Measurements from ENCODE around the gene LGALS3BP. TPM values are rescaled to one million over a fixed set of nuclear protein-coding genes. Genes with fewer than 3 reads are reported as not detected.

The LGALS3BP gene
- total and polyA plus RNA-seq, 2 experiments from 2014 or later, result 15.1 to 36.5 TPM

- TF ChIP-seq, protein P1, sequence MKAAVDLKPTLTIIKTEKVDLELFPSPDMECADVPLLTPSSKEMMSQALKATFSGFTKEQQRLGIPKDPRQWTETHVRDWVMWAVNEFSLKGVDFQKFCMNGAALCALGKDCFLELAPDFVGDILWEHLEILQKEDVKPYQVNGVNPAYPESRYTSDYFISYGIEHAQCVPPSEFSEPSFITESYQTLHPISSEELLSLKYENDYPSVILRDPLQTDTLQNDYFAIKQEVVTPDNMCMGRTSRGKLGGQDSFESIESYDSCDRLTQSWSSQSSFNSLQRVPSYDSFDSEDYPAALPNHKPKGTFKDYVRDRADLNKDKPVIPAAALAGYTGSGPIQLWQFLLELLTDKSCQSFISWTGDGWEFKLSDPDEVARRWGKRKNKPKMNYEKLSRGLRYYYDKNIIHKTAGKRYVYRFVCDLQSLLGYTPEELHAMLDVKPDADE (IDR thresholded peaks at IDR 0.05), result no peak
- TF ChIP-seq CTCF (conservative IDR thresholded peaks at IDR 0.05; ENCODE audit: low read depth in 2 of 2) (no peak), JUNB (IDR thresholded peaks at IDR 0.05; ENCODE audit: unreplicated experiment) (no peak)
- TF ChIP-seq, protein P2, sequence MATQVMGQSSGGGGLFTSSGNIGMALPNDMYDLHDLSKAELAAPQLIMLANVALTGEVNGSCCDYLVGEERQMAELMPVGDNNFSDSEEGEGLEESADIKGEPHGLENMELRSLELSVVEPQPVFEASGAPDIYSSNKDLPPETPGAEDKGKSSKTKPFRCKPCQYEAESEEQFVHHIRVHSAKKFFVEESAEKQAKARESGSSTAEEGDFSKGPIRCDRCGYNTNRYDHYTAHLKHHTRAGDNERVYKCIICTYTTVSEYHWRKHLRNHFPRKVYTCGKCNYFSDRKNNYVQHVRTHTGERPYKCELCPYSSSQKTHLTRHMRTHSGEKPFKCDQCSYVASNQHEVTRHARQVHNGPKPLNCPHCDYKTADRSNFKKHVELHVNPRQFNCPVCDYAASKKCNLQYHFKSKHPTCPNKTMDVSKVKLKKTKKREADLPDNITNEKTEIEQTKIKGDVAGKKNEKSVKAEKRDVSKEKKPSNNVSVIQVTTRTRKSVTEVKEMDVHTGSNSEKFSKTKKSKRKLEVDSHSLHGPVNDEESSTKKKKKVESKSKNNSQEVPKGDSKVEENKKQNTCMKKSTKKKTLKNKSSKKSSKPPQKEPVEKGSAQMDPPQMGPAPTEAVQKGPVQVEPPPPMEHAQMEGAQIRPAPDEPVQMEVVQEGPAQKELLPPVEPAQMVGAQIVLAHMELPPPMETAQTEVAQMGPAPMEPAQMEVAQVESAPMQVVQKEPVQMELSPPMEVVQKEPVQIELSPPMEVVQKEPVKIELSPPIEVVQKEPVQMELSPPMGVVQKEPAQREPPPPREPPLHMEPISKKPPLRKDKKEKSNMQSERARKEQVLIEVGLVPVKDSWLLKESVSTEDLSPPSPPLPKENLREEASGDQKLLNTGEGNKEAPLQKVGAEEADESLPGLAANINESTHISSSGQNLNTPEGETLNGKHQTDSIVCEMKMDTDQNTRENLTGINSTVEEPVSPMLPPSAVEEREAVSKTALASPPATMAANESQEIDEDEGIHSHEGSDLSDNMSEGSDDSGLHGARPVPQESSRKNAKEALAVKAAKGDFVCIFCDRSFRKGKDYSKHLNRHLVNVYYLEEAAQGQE (IDR thresholded peaks at IDR 0.05; ENCODE audit: unreplicated experiment), result no peak
These were observed 30.6 kb upstream of the LGALS3BP start (continued) for GRCh38 chr17:79010304-79010646.

GRCh38 chr17:79009397-79010303 lies 29.9 kb upstream of the LGALS3BP start, which contains the start of gene CANT1:
Gene CANT1, minus strand, starts transcription at chr17:79009764. Its CDS starts 12,142 bp downstream, at chr17:78997622.
- peaks cover 13% of the 10 kb centered on the region for H3K79me2 ChIP-seq (replicated peaks; ENCODE audit: insufficient read depth)

More at GRCh38 chr17:79009397-79010303, 29.9 kb upstream of the LGALS3BP start, which contains the start of gene CANT1:
- Histone ChIP-seq H3K4me2 (peak within 1 kb of the TSS; percentile 85), H3K36me3 (ENCODE audit: insufficient read depth) (no peaks in the 10 kb centered on the region), H2AFZ (peak within 1 kb of the TSS; percentile 92; the same call in 1 of the 2 replicates), H3K4me3 (peak within 1 kb of the TSS; percentile 82), H3K4me1 (ENCODE audit: insufficient read depth) (peaks cover 5% of the 10 kb centered on the region; the same call in 1 of the 2 replicates), H3K27ac (ENCODE audit: low read depth) (peak within 1 kb of the TSS; percentile 50; the same call in 1 of the 2 replicates), H3K9me2 (ENCODE audit: insufficient read depth) (no peaks in the 10 kb centered on the region; the same call in 1 of the 2 replicates), H4K20me1 (replicated peaks; ENCODE audit: insufficient read depth) (peaks cover 32% of the 10 kb centered on the region), H3K27me3 (ENCODE audit: insufficient read depth) (peaks cover 46% of the 10 kb centered on the region), H3F3A (replicated peaks; ENCODE audit: low read depth) (peaks cover 4% of the 10 kb centered on the region; the same call in 1 of the 2 replicates)
- peaks cover 50% of the 10 kb centered on the region for H3K27me3 Mint-ChIP-seq (ENCODE audit: insufficient read depth, low read depth, poor library complexity)
- TF ChIP-seq EZH2 (IDR thresholded peaks at IDR 0.05; ENCODE audit: low read depth, unreplicated experiment), result peak; percentile 18
- TF ChIP-seq CREB1 (CRISPR knock-in tag; IDR thresholded peaks at IDR 0.05; ENCODE audit: low read depth), result no peak
- TF ChIP-seq ZNF114 (CRISPR knock-in tag; IDR thresholded peaks at IDR 0.05), result no peak
- TF ChIP-seq, protein P1 (IDR thresholded peaks at IDR 0.05), result peak; percentile 20; the same call in 1 of the 2 replicates
- peak; percentile 89 for TF ChIP-seq POLR2AphosphoS5 (IDR thresholded peaks at IDR 0.05; ENCODE audit: low read depth)
- peaks cover 36% of the 10 kb centered on the region for H3K9me3 Mint-ChIP-seq
- DNase-seq (ENCODE audit: low spot score) (peak; percentile 92), ATAC-seq (peak; percentile 93)
- H3K36me3 Mint-ChIP-seq (ENCODE audit: low read depth), result peaks cover 21% of the 10 kb centered on the region
- peaks cover 19% of the 10 kb centered on the region for H3K4me1 Mint-ChIP-seq
- H3K27ac Mint-ChIP-seq, result peak within 1 kb of the TSS; percentile 65; the same call in 1 of the 2 replicates
- H3K4me3 Mint-ChIP-seq, result peak within 1 kb of the TSS; percentile 91

All from GM23338 (cell line).